H1 (cell line): ENCODE measurements around the gene CBFB. TPM values are rescaled to one million over a fixed set of nuclear protein-coding genes. Genes with fewer than 3 reads are reported as not detected.

Source experiments
- ATF3 ChIP-seq: IDR thresholded peaks from 2 replicates; pipeline ENCODE4 v1.6.1; 2011; ENCODE audit warnings: low read depth, mild to moderate bottlenecking, low read length; ENCODE audit not compliant: insufficient read depth
- BRCA1 ChIP-seq: IDR thresholded peaks from 2 replicates; pipeline ENCODE4 v1.6.1; 2012; ENCODE audit warnings: low read depth, low read length, improper control_type of control experiment
- KDM5A ChIP-seq: fragments of 200-600 bp; IDR thresholded peaks from 2 replicates; pipeline ENCODE4 v1.7.1; 2012; ENCODE audit warnings: mild to moderate bottlenecking, low read length, inconsistent platforms, mixed read lengths
- MAX ChIP-seq: IDR thresholded peaks from 2 replicates; pipeline ENCODE4 v1.6.1; 2012; ENCODE audit warnings: inconsistent platforms
- SP1 ChIP-seq: IDR thresholded peaks from 2 replicates; pipeline ENCODE4 v1.6.1; 2011; ENCODE audit warnings: low read depth, low read length
- ZNF274 ChIP-seq: IDR thresholded peaks from 2 replicates; pipeline ENCODE4 v1.7.0; 2012; ENCODE audit warnings: low read length, borderline replicate concordance; ENCODE audit errors: extremely low read depth
- polyA plus RNA-seq, 7 experiments: library from polyadenylated mRNA; depleted of rRNA in 3 of 7; stranded (reverse) in 5 of 7; unstranded in 2 of 7; fragments of >200 nt in 5 of 7; fragments of 200-250 nt in 2 of 7; gene quantifications; 1 replicate in 5 of 7; 2 replicates in 1 of 7; 4 replicates in 1 of 7; pipeline versions ENCODE4 v1.2.1 to v1.2.3, GENCODE V29; 2011 to 2013; ENCODE audit warnings: missing spikeins in 2 of 7, mixed read lengths in 2 of 7
- total RNA-seq: library from RNA; stranded (reverse); fragmentation: NEBNext Ultra II Directional; extraction: Animal tissue kit (Norgen Biotek cat#: 25700); gene quantifications from 2 replicates; pipeline ENCODE4 v1.2.1, GENCODE V29; 2021
- TF ChIP-seq, protein P1 (sequence below), 3 experiments: IDR thresholded peaks; 1 replicate in 2 of 3; 2 replicates in 1 of 3; pipeline versions ENCODE4 v1.5.1 to v1.6.1; 2011; ENCODE audit warnings: low read length in 3 of 3, mild to moderate bottlenecking in 3 of 3, inconsistent platforms in 2 of 3, low read depth in 1 of 3, moderate library complexity in 1 of 3; ENCODE audit not compliant: insufficient read depth in 1 of 3; ENCODE audit errors: control extremely low read depth in 1 of 3

Gene CBFB
- total and polyA plus RNA-seq, 2 of the 8 experiments (the other 6 are each of a cell fraction or from before 2014, with no cell fraction given): 11.5 to 31.6 TPM

- TF ChIP-seq SP1: peak; percentile 93
- TF ChIP-seq KDM5A: no peak
- TF ChIP-seq MAX: peak; percentile 99
- TF ChIP-seq BRCA1: no peak
- 0 out of 2 replicates have a peak, but pooled peaks have one; percentile 44 for TF ChIP-seq ATF3
- no peak for TF ChIP-seq ZNF274
- TF ChIP-seq, protein P1, sequence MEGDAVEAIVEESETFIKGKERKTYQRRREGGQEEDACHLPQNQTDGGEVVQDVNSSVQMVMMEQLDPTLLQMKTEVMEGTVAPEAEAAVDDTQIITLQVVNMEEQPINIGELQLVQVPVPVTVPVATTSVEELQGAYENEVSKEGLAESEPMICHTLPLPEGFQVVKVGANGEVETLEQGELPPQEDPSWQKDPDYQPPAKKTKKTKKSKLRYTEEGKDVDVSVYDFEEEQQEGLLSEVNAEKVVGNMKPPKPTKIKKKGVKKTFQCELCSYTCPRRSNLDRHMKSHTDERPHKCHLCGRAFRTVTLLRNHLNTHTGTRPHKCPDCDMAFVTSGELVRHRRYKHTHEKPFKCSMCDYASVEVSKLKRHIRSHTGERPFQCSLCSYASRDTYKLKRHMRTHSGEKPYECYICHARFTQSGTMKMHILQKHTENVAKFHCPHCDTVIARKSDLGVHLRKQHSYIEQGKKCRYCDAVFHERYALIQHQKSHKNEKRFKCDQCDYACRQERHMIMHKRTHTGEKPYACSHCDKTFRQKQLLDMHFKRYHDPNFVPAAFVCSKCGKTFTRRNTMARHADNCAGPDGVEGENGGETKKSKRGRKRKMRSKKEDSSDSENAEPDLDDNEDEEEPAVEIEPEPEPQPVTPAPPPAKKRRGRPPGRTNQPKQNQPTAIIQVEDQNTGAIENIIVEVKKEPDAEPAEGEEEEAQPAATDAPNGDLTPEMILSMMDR (IDR thresholded peaks at IDR 0.05; ENCODE audit: control extremely low read depth in 1 of 3, insufficient read depth in 1 of 3, low read depth in 1 of 3, low read length in 3 of 3): peak; percentile 82 to 99 (median 89)
Observed at GRCh38 chr16:67017810-67018488, 11.0 kb upstream of the CBFB start (continued).
